Neural cell (in vitro differentiated cells): Measurements from ENCODE around the gene TBL1XR1. TPM values are rescaled to one million over a fixed set of nuclear protein-coding genes. Genes with fewer than 3 reads are reported as not detected.
"Not testable (repeated sequence)": the region's sequence is repeated elsewhere in the genome, so short reads cannot be mapped to it uniquely, and the experiment has no call there.

ENCODE experiments used
- H2AFZ ChIP-seq: fragments of 200-600, 300-800 bp; sonication (generic), shearing (Covaris generic); 2 replicates; pipeline ENCODE4 v1.6.0; 2014; ENCODE audit warnings: low read depth, mild to moderate bottlenecking, antibody characterized with exemption, low read length, moderate library complexity
- H3F3A ChIP-seq: fragments of 200-600 bp; shearing (Covaris generic); 2 replicates; pipeline ENCODE4 v1.6.1; 2016; ENCODE audit warnings: mild to moderate bottlenecking, moderate library complexity, mixed read lengths, antibody characterized with exemption, low read length; ENCODE audit not compliant: insufficient read depth, poor library complexity, severe bottlenecking
- H3K27ac ChIP-seq: fragments of 200-600, 300-800 bp; sonication (generic), shearing (Covaris generic); 2 replicates; pipeline ENCODE4 v1.5.1; 2014; ENCODE audit warnings: mild to moderate bottlenecking, low read length, moderate library complexity
- H3K27me3 ChIP-seq: fragments of 300-800, 200-600 bp; sonication (generic), shearing (Covaris generic); 2 replicates; pipeline ENCODE4 v1.6.0; 2014; ENCODE audit warnings: mild to moderate bottlenecking, low read depth, low read length, moderate library complexity; ENCODE audit not compliant: insufficient read depth
- H3K36me3 ChIP-seq: fragments of 300-800, 200-600 bp; sonication (generic), shearing (Covaris generic); 2 replicates; pipeline ENCODE4 v1.5.1; 2014; ENCODE audit warnings: mild to moderate bottlenecking, antibody characterized with exemption, low read length, moderate library complexity; ENCODE audit not compliant: insufficient read depth
- H3K4me2 ChIP-seq: fragments of 300-800, 200-600 bp; sonication (generic), shearing (Covaris generic); 2 replicates; pipeline ENCODE4 v1.6.0; 2014; ENCODE audit warnings: mild to moderate bottlenecking, low read length
- H3K4me3 ChIP-seq: fragments of 300-800, 200-600 bp; sonication (generic), shearing (Covaris generic); 2 replicates; pipeline ENCODE4 v1.5.1; 2014; ENCODE audit warnings: mild to moderate bottlenecking, low read length, moderate library complexity
- H3K79me2 ChIP-seq: fragments of 200-600 bp; shearing (Covaris generic); replicated peaks from 2 replicates; pipeline ENCODE4 v1.6.0; 2014; ENCODE audit warnings: mild to moderate bottlenecking, low read length, moderate library complexity; ENCODE audit not compliant: insufficient read depth
- H3K9ac ChIP-seq: fragments of 300-800, 200-600 bp; sonication (generic), shearing (Covaris generic); 2 replicates; pipeline ENCODE4 v1.6.1; 2016; ENCODE audit warnings: mild to moderate bottlenecking, low read length, mixed read lengths
- H3K9me2 ChIP-seq: fragments of 200-600 bp; shearing (Covaris generic); 2 replicates; pipeline ENCODE4 v1.6.1; 2016; ENCODE audit warnings: mild to moderate bottlenecking, low read length, mixed read lengths; ENCODE audit not compliant: insufficient read depth
- H3K9me3 ChIP-seq: fragments of 200-600, 300-800 bp; sonication (generic), shearing (Covaris generic); 2 replicates; pipeline ENCODE4 v1.6.1; 2016; ENCODE audit warnings: mild to moderate bottlenecking, mixed run types, low read length, moderate library complexity, mixed read lengths
- H4K20me1 ChIP-seq: fragments of 200-600 bp; shearing (Covaris generic); 2 replicates; pipeline ENCODE4 v1.6.1; 2016; ENCODE audit warnings: mild to moderate bottlenecking, mixed run types; ENCODE audit not compliant: insufficient read depth
- CTCF ChIP-seq: fragments of 450-650 bp; IDR thresholded peaks from 2 replicates; pipeline ENCODE4 v1.5.1; 2014; ENCODE audit warnings: antibody characterized with exemption, mild to moderate bottlenecking, moderate library complexity; ENCODE audit not compliant: poor library complexity, severe bottlenecking
- EP300 ChIP-seq: fragments of 450-650 bp; conservative IDR thresholded peaks from 2 replicates; pipeline ENCODE4 v1.6.1; 2014; ENCODE audit warnings: antibody characterized with exemption, mild to moderate bottlenecking, moderate library complexity; ENCODE audit not compliant: poor library complexity, severe bottlenecking
- EZH2 ChIP-seq: fragments of 200-600, 300-800 bp; shearing (Covaris generic), sonication (generic); IDR thresholded peaks from 2 replicates; pipeline ENCODE4 v1.6.1; 2014; ENCODE audit warnings: antibody characterized with exemption, low read length, borderline replicate concordance, mild to moderate bottlenecking; ENCODE audit not compliant: insufficient read depth, poor library complexity, severe bottlenecking
- MXI1 ChIP-seq: fragments of 450-650 bp; conservative IDR thresholded peaks from 2 replicates; pipeline ENCODE4 v1.6.1; 2014; ENCODE audit warnings: antibody characterized with exemption, mild to moderate bottlenecking; ENCODE audit not compliant: poor library complexity, severe bottlenecking
- POLR2AphosphoS5 ChIP-seq: IDR thresholded peaks from 2 replicates; pipeline ENCODE4 v1.6.1; 2012
- RAD21 ChIP-seq: fragments of 450-650 bp; conservative IDR thresholded peaks from 2 replicates; pipeline ENCODE4 v1.6.1; 2014; ENCODE audit warnings: antibody characterized with exemption, mild to moderate bottlenecking, moderate library complexity
- SMC3 ChIP-seq: fragments of 450-650 bp; conservative IDR thresholded peaks from 2 replicates; pipeline ENCODE4 v1.6.1; 2014; ENCODE audit warnings: antibody characterized with exemption, mild to moderate bottlenecking, moderate library complexity; ENCODE audit not compliant: poor library complexity
- TAF1 ChIP-seq: IDR thresholded peaks from 2 replicates; pipeline ENCODE4 v1.6.1; 2012; ENCODE audit warnings: low read depth
- polyA plus RNA-seq: library from polyadenylated mRNA; depleted of rRNA; stranded (reverse); fragments of >200 nt; gene quantifications from 2 replicates; pipeline ENCODE4 v1.2.3, GENCODE V29; 2014
- TF ChIP-seq, protein P1 (sequence below): IDR thresholded peaks from 2 replicates; pipeline ENCODE4 v1.6.1; 2012; ENCODE audit warnings: borderline replicate concordance

Gene TBL1XR1
- polyA plus RNA-seq, 1 donor from 2014 or later: 96.3 TPM

- Histone ChIP-seq H3K27ac (no peak overlapping the region), H3K9ac (no peak overlapping the region), H3K4me3 (no peak overlapping the region), H4K20me1 (no peaks in the 10 kb centered on the region), H3K9me2 (no peaks in the 10 kb centered on the region), H3K36me3 (no peaks in the 10 kb centered on the region), H2AFZ (no peak overlapping the region), H3K4me2 (no peak overlapping the region), H3F3A (no peaks in the 10 kb centered on the region), H3K27me3 (no peaks in the 10 kb centered on the region), H3K9me3 (no peaks in the 10 kb centered on the region), H3K79me2 (no peaks in the 10 kb centered on the region)
- TF ChIP-seq CTCF (no peak), TAF1 (no peak), SMC3 (no peak), RAD21 (no peak)
- TF ChIP-seq, protein P1, sequence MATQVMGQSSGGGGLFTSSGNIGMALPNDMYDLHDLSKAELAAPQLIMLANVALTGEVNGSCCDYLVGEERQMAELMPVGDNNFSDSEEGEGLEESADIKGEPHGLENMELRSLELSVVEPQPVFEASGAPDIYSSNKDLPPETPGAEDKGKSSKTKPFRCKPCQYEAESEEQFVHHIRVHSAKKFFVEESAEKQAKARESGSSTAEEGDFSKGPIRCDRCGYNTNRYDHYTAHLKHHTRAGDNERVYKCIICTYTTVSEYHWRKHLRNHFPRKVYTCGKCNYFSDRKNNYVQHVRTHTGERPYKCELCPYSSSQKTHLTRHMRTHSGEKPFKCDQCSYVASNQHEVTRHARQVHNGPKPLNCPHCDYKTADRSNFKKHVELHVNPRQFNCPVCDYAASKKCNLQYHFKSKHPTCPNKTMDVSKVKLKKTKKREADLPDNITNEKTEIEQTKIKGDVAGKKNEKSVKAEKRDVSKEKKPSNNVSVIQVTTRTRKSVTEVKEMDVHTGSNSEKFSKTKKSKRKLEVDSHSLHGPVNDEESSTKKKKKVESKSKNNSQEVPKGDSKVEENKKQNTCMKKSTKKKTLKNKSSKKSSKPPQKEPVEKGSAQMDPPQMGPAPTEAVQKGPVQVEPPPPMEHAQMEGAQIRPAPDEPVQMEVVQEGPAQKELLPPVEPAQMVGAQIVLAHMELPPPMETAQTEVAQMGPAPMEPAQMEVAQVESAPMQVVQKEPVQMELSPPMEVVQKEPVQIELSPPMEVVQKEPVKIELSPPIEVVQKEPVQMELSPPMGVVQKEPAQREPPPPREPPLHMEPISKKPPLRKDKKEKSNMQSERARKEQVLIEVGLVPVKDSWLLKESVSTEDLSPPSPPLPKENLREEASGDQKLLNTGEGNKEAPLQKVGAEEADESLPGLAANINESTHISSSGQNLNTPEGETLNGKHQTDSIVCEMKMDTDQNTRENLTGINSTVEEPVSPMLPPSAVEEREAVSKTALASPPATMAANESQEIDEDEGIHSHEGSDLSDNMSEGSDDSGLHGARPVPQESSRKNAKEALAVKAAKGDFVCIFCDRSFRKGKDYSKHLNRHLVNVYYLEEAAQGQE: no peak
These were observed 183.5 kb downstream of the TBL1XR1 start for GRCh38 chr3:177013681-177014280.

DNA sequence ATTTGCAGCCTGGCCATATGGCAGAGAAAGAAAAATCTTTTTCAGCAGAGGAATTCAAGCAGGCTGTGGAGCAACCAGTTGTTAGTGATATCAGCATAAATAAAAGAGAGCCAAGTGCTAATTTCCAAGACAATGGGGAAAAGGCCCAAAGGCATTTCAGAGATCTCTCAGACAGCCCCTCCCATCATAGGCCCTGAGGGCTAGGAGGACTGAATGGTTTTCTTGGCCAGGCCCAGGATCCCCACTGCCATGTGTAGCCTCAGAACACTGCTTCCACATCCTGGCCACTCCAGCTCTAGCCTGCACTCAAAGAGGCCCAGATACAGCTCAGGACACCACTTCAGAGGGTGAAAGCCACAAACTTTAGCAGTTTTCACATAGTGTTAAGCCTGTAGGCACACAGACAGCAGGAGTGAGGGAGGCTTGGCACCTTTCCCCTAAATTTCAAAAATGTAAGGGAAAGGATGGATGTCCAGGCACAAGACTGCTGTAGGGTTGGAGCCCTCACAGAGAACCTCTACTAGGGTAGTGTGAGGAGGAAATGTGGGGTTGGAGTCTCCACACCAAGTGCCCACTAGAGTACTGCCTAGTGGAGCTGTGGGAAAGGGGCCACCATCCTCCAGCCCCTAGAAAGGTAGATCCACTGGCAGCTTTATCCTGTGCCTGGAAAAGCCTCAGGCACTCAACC is 191.4 kb downstream of the TBL1XR1 start:
- peaks cover 5% of the 10 kb centered on the region for H3K9me3 ChIP-seq
- H3F3A ChIP-seq: no peaks in the 10 kb centered on the region
- H3K27me3 ChIP-seq: no peaks in the 10 kb centered on the region
- no peak overlapping the region for H3K4me3 ChIP-seq
- no peaks in the 10 kb centered on the region for H3K36me3 ChIP-seq
- H3K79me2 ChIP-seq: no peaks in the 10 kb centered on the region
- H4K20me1 ChIP-seq: no peaks in the 10 kb centered on the region
- H2AFZ ChIP-seq: no peak overlapping the region
- H3K27ac ChIP-seq: no peak overlapping the region
- H3K9me2 ChIP-seq: no peaks in the 10 kb centered on the region
- no peak overlapping the region for H3K4me2 ChIP-seq
- no peak overlapping the region for H3K9ac ChIP-seq
- no peak for TF ChIP-seq POLR2AphosphoS5
- no peak for TF ChIP-seq CTCF
- TF ChIP-seq EZH2: no peak
- TF ChIP-seq SMC3: no peak
- no peak for TF ChIP-seq RAD21
- TF ChIP-seq, protein P1: no peak
- no peak for TF ChIP-seq TAF1
- TF ChIP-seq MXI1: no peak
- TF ChIP-seq EP300: no peak

DNA sequence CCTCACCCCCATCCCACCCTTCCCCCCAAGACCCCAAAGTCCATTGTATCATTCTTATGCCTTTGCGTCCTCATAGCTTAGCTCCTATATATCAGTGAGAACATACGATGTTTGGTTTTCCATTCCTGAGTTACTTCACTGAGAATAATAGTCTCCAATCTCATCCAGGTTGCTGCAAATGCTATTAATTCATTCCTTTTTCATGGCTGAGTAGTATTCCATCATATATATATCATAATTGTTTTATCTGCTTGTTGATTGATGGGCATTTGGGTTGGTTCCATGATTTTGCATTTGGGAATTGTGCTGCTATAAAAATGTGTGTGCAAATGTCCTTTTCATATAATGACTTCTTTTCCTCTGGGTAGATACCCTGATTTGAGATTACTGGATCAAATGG is 197.1 kb downstream of the TBL1XR1 start:
- H3K79me2 ChIP-seq, H4K20me1 ChIP-seq, H3K9me3 ChIP-seq, H2AFZ ChIP-seq, H3K36me3 ChIP-seq, H3K27ac ChIP-seq, H3K27me3 ChIP-seq, H3K9ac ChIP-seq, H3K9me2 ChIP-seq, H3K4me2 ChIP-seq, H3F3A ChIP-seq, H3K4me3 ChIP-seq: not testable (repeated sequence)
